PFSK-1 (cell line): ENCODE data around the gene TIMM17A.

Source experiments
- POLR2AphosphoS5 ChIP-seq: IDR thresholded peaks from 2 replicates; pipeline ENCODE4 v1.6.1; 2012; ENCODE audit warnings: low read depth, mild to moderate bottlenecking, control low read depth, low read length, moderate library complexity
- REST ChIP-seq, 2 experiments: IDR thresholded peaks; 2 replicates each; pipeline versions ENCODE4 v1.6.1 to v1.8.0; 2011 to 2012; ENCODE audit warnings: low read depth in 2 of 2, low read length in 2 of 2, control low read depth in 1 of 2, inconsistent platforms in 1 of 2, mild to moderate bottlenecking in 1 of 2, moderate library complexity in 1 of 2; ENCODE audit not compliant: insufficient read depth in 1 of 2
- SIN3A ChIP-seq: IDR thresholded peaks from 2 replicates; pipeline ENCODE4 v1.6.1; 2012; ENCODE audit warnings: mild to moderate bottlenecking, low read length, moderate library complexity, borderline replicate concordance; ENCODE audit not compliant: insufficient read depth
- TAF1 ChIP-seq: IDR thresholded peaks from 2 replicates; pipeline ENCODE4 v1.6.1; 2012; ENCODE audit warnings: low read length, control low read depth, borderline replicate concordance; ENCODE audit not compliant: insufficient read depth

GRCh38 chr1:201912832-201913231, 42.5 kb upstream of the TIMM17A start:
- TF ChIP-seq REST (IDR thresholded peaks at IDR 0.05; ENCODE audit: insufficient read depth in 1 of 2, low read depth in 2 of 2, low read length in 2 of 2): no peak
- TF ChIP-seq SIN3A: no peak
- TF ChIP-seq POLR2AphosphoS5: no peak
- TF ChIP-seq TAF1: no peak
